ENCODE measurements around the gene UBTF. TPM values are rescaled to one million over a fixed set of nuclear protein-coding genes. Genes with fewer than 3 reads are reported as not detected.

Gene UBTF
- total RNA-seq, 1 donor from 2014 or later: 73.3 TPM

GRCh38 chr17:44170499-44171201 lies 48.8 kb downstream of the UBTF start, which contains the start of gene ASB16:
TSS of gene ASB16 (plus strand) at chr17:44170704. CDS start at chr17:44170790, 86 bp downstream.
- no peak for DNase-seq

- DNase-seq: no peak
These were observed 49.4 kb downstream of the UBTF start for GRCh38 chr17:44170135-44170498.

DNA sequence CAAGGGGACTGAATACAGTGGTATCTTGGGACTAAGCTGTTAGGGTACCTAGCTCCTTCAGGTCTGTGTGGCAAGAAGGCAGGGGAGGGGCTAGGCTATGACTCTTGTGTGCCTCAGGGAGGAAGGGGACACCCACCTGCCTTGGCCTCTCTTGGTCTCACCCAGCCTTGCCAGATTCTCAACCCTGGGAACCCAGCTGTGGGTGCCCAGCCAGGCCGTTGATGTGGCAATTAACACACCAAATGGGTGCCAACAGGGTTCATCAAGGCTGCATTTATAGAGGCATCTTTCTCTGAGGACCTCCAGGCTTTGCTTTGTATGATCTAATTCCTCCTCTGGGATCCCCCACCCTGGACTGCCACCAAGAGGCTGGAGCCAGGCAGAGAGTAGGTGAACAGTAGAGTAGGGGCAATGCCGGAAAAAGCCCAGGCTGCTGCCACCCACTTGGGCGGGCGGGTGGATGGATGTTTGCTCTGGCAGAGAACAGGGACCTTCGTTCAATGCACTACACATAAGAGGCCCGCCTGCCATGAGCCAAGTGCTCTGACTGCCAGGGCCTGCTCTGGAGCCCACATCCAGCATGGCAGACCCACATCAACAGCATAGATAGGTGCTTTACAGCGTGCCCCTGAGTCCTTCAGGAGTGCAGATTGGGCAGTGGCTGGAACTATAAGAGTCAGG lies 52.2 kb downstream of the UBTF start:
- DNase-seq: no peak

DNA sequence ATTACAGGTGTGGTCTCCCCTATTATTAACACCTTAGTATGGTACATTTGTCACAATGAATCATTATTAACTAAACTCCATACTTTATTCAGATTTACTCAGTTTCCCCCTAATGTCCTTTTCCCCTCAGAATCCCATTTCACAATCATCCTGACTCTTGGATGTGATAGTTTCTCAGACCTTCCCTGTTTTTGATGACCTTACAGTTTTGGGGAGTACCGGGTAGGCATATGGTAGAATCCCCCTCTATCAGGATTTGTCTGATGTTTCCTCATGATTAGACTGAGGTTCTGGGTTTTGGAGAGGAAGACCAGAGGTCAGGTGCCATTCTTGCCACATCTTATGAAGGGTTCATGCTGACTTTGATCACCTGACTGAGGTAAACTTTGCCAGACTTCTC lies 55.0 kb downstream of the UBTF start:
- DNase-seq: no peak

GRCh38 chr17:44159519-44160210 lies 59.8 kb downstream of the UBTF start:
- DNase-seq: no peak

- no peak for DNase-seq
These were observed 64.0 kb downstream of the UBTF start for GRCh38 chr17:44155488-44155887.

Small RNA genes within 50 kb of the gene (small RNA-seq; reads per million reads assigned to genes)
- not detected for gene MIR6782

Other genes with a start within 250 kb of the UBTF start
- 0.78 TPM for gene NAGS, start 215.1 kb downstream of the UBTF start, total RNA-seq
- gene TMEM101, start 204.7 kb downstream of the UBTF start, total RNA-seq: 36.3 TPM
- gene LSM12, start 153.0 kb downstream of the UBTF start, total RNA-seq: 22.8 TPM
- gene G6PC3, start 148.9 kb downstream of the UBTF start, total RNA-seq: 11.4 TPM
- gene HDAC5, start 96.0 kb downstream of the UBTF start, total RNA-seq: 101 TPM
- gene HROB, start 77.7 kb downstream of the UBTF start, total RNA-seq: 0.78 TPM
- not detected for gene ASB16, start 49.0 kb downstream of the UBTF start, total RNA-seq
- gene TMUB2, start 32.7 kb downstream of the UBTF start, total RNA-seq: 26.0 TPM
- gene ATXN7L3, start 19.8 kb downstream of the UBTF start, total RNA-seq: 66.0 TPM
- gene SLC4A1, start 48.5 kb upstream of the UBTF start, total RNA-seq: 5.8 TPM
- gene RUNDC3A, start 88.9 kb upstream of the UBTF start, total RNA-seq: 79.1 TPM
- gene SLC25A39, start 105.1 kb upstream of the UBTF start, total RNA-seq: 22.5 TPM
- gene GRN, start 125.6 kb upstream of the UBTF start, total RNA-seq: 32.3 TPM
- gene FAM171A2, start 144.2 kb upstream of the UBTF start, total RNA-seq: 60.8 TPM
- gene ITGA2B, start 170.0 kb upstream of the UBTF start, total RNA-seq: 0.78 TPM